Measurements from ENCODE around the gene COMT.

DNA sequence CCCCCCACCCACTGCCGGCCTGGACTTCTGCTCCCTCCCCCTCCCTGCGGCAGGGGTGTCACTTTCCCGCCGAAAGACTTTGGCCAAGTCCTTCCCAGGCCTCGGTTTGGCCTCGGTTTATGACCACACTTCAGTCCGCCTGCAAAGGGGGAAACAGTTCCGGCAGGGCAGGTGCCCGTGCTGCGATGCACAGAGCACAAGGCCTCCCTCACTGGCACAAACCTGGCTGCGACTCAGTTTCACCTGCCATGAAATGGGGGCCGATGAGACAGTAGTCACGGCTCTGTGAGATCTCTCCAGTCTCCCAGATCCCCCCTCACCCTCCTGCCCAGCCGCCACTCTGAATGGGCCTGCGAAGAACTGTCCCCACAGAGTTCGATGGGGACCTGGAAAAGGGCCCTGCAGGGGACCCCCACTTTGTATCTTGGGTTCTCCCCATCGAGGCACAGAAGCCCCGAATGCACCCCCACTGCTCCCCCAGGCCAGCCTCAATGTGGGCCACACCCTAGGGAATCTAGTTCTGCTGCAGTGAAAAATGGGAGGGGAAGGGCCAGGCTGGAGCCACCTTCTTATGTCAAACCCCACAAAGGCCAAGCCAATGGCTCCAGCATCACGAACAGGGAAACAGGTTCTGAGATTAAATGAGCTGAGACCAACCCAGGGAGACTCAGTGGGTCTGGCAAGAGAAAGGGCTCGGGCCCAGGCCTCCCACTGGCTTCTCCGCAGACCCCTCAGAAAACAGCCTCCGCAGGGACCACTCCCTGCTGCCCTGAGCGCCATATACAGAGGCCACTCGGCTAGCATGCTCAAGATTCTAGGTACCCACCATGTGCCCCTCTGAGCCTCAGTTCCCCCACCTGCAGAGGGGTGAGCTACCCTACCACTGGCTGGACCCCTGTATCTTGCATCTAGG lies 46.1 kb downstream of the COMT start:
- TF ChIP-seq, protein P1, sequence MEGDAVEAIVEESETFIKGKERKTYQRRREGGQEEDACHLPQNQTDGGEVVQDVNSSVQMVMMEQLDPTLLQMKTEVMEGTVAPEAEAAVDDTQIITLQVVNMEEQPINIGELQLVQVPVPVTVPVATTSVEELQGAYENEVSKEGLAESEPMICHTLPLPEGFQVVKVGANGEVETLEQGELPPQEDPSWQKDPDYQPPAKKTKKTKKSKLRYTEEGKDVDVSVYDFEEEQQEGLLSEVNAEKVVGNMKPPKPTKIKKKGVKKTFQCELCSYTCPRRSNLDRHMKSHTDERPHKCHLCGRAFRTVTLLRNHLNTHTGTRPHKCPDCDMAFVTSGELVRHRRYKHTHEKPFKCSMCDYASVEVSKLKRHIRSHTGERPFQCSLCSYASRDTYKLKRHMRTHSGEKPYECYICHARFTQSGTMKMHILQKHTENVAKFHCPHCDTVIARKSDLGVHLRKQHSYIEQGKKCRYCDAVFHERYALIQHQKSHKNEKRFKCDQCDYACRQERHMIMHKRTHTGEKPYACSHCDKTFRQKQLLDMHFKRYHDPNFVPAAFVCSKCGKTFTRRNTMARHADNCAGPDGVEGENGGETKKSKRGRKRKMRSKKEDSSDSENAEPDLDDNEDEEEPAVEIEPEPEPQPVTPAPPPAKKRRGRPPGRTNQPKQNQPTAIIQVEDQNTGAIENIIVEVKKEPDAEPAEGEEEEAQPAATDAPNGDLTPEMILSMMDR (conservative IDR thresholded peaks at IDR 0.05; ENCODE audit: low read length) = no peak
- TF ChIP-seq EZH2phosphoT487 (IDR thresholded peaks at IDR 0.05; ENCODE audit: borderline replicate concordance, low read depth, low read length) = no peak
